ENCODE data around the gene FXYD1. TPM values are rescaled to one million over a fixed set of nuclear protein-coding genes. Genes with fewer than 3 reads are reported as not detected.

FXYD1 gene
- total and polyA plus RNA-seq, 12 donors = 251 to 819 (median 578) TPM

DNA sequence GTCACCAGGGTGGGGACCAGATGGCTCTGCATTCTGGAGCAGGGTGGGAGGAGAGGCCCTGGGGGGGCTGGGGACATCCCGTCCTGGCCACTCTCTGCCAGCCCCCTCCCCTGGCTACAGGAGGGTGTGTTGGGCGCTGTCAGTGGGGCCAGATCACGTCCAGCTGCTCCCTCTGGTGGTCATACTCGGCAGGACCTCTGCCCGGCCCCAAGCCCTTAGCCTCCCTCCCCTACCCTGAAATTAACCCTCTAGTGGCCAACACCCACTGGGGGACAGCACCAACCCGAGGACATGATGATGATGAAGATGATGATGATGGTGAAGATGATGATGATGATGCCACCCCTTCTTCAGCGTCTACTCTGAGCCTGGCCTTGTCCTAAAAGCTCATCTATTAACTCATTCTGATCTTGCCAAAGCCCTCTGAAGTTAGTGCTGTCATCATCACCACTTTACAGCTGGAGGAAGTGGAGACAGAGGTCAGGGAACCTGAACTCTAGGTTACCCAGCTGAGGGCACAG lies 3.2 kb upstream of the FXYD1 start:
- H3K9me3 ChIP-seq = no peaks in the 10 kb centered on the region
- intact Hi-C loops (cut with DNase I) = loop anchor here in 7 of 10 donors (1.0 to 10.0 kb wide), 7 partner anchors 21 to 163 kb away; partner anchors contain the start of genes FXYD3 (in 2 of the 7) and USF2 (in 2 of the 7)
- WGBS, 2 donors = 0% methylated on average over 7 of the region's 7 CpGs
- ATAC-seq (peak; percentile 48 to 65 (median 55)), DNase-seq (peak; percentile 80 to 85)
- peaks cover 6 to 48% (median 29%) of the 10 kb centered on the region in 9 donors for H3K4me1 ChIP-seq
- H3K27me3 ChIP-seq = peaks cover 0 to 7% (median 0%) of the 10 kb centered on the region in 7 donors
- peak overlapping the region; percentile 17 to 80 (median 68) for H3K27ac ChIP-seq
- peak overlapping the region in 9 of 10 donors; percentile 12 to 48 (median 33) for H3K4me3 ChIP-seq
- no peaks in the 10 kb centered on the region for H3K36me3 ChIP-seq
- TF ChIP-seq, protein P1, sequence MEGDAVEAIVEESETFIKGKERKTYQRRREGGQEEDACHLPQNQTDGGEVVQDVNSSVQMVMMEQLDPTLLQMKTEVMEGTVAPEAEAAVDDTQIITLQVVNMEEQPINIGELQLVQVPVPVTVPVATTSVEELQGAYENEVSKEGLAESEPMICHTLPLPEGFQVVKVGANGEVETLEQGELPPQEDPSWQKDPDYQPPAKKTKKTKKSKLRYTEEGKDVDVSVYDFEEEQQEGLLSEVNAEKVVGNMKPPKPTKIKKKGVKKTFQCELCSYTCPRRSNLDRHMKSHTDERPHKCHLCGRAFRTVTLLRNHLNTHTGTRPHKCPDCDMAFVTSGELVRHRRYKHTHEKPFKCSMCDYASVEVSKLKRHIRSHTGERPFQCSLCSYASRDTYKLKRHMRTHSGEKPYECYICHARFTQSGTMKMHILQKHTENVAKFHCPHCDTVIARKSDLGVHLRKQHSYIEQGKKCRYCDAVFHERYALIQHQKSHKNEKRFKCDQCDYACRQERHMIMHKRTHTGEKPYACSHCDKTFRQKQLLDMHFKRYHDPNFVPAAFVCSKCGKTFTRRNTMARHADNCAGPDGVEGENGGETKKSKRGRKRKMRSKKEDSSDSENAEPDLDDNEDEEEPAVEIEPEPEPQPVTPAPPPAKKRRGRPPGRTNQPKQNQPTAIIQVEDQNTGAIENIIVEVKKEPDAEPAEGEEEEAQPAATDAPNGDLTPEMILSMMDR (IDR thresholded peaks at IDR 0.05) = peak; percentile 77 to 99 (median 94)

GRCh38 chr19:35136231-35136630 lies 2.4 kb upstream of the FXYD1 start:
- Histone ChIP-seq H3K9me3 (no peaks in the 10 kb centered on the region), H3K27me3 (peaks cover 0 to 7% (median 0%) of the 10 kb centered on the region in 7 donors), H3K4me1 (peaks cover 6 to 54% (median 31%) of the 10 kb centered on the region in 9 donors), H3K36me3 (no peaks in the 10 kb centered on the region), H3K4me3 (no peak overlapping the region), H3K27ac (no peak overlapping the region)
- DNase-seq = no peak
- ATAC-seq = no peak
- intact Hi-C loops (cut with DNase I) = loop anchor here in 6 of 10 donors (2.0 to 10.0 kb wide), 5 partner anchors 69 to 164 kb away; partner anchors contain the start of gene USF2 (in 2 of the 6)
- TF ChIP-seq, protein P1 (IDR thresholded peaks at IDR 0.05) = no peak
- 72 to 78% methylated on average over 11 of the region's 11 CpGs for WGBS, 2 donors

- Histone ChIP-seq H3K36me3 (no peaks in the 10 kb centered on the region), H3K4me3 (no peak overlapping the region), H3K4me1 (peaks cover 9 to 62% (median 40%) of the 10 kb centered on the region in 9 donors), H3K27ac (peak overlapping the region in 4 of 10 donors; percentile 87 to 96 (median 90)), H3K27me3 (peaks cover 0 to 9% (median 0%) of the 10 kb centered on the region in 7 donors), H3K9me3 (no peaks in the 10 kb centered on the region)
- TF ChIP-seq, protein P1 (IDR thresholded peaks at IDR 0.05) = no peak
- intact Hi-C loops (cut with DNase I) = loop anchor here in 6 of 10 donors (1.0 to 10.0 kb wide), 6 partner anchors 23 to 165 kb away; partner anchors contain the start of gene USF2 (in 2 of the 6)
- ATAC-seq (no peak), DNase-seq (no peak)
- 56 to 62% methylated on average over 9 of the region's 9 CpGs for WGBS, 2 donors
These were observed 1.5 kb upstream of the FXYD1 start for GRCh38 chr19:35136977-35137702.

- H3K4me1 ChIP-seq = peaks cover 5 to 76% (median 52%) of the 10 kb centered on the region in 9 donors
- intact Hi-C loops (cut with DNase I) = loop anchor here in 5 of 10 donors (5.0 kb wide), 3 partner anchors 73 to 132 kb away; partner anchors contain the start of gene USF2 (in 3 of the 5)
- peak overlapping the region; percentile 87 to 99 (median 94) for H3K27ac ChIP-seq
- DNase-seq (peak in 1 of 2 donors; percentile 24), ATAC-seq (no peak)
- H3K4me3 ChIP-seq = peak overlapping the region; percentile 26 to 63 (median 54)
- no peaks in the 10 kb centered on the region for H3K36me3 ChIP-seq
- 43 to 60% methylated on average over 12 of the region's 12 CpGs for WGBS, 2 donors
- H3K27me3 ChIP-seq = peaks cover 0 to 35% (median 4%) of the 10 kb centered on the region in 7 donors
- no peaks in the 10 kb centered on the region for H3K9me3 ChIP-seq
- TF ChIP-seq, protein P1 (IDR thresholded peaks at IDR 0.05) = no peak
These were observed 1.8 kb downstream of the FXYD1 start for GRCh38 chr19:35140207-35140961.

Measured in heart right ventricle (tissue), 16 donors.